Lower leg skin (tissue), 3 donors: ENCODE data around the gene ZCCHC13.

Experiments used
- CTCF ChIP-seq, 3 donors: fragments of 450-650 bp; IDR thresholded peaks; one replicate each; pipeline ENCODE4 v1.5.1; 2016; ENCODE audit warnings: antibody characterized with exemption in 3 of 3, mild to moderate bottlenecking in 3 of 3, moderate library complexity in 2 of 3
- POLR2A ChIP-seq, 2 donors: fragments of 450-650 bp; IDR thresholded peaks; one replicate each; pipeline ENCODE4 v1.6.1; 2016 to 2017; ENCODE audit warnings: antibody characterized with exemption in 2 of 2, mild to moderate bottlenecking in 1 of 2, moderate library complexity in 1 of 2

GRCh38 chrX:74297766-74298165, 6.2 kb upstream of the ZCCHC13 start:
- TF ChIP-seq POLR2A (IDR thresholded peaks at IDR 0.05), result no peak
- TF ChIP-seq CTCF (IDR thresholded peaks at IDR 0.05), result no peak
